ENCODE results near the gene CDHR1. TPM values are rescaled to one million over a fixed set of nuclear protein-coding genes. Genes with fewer than 3 reads are reported as not detected.

CDHR1 gene
- total RNA-seq, 4 donors from 2014 or later: 106 to 398 (median 143) TPM

GRCh38 chr10:84193846-84194423, 402 bp upstream of the CDHR1 start:
- peak overlapping the region; percentile 52 for H3K4me3 ChIP-seq
- no peaks in the 10 kb centered on the region for H3K9me3 ChIP-seq
- H3K27ac ChIP-seq: no peak overlapping the region
- peaks cover 47% of the 10 kb centered on the region for H3K4me1 ChIP-seq
- WGBS: 29% methylated on average over 4 of the region's 5 CpGs
- no peaks in the 10 kb centered on the region for H3K36me3 ChIP-seq
- peaks cover 30% of the 10 kb centered on the region for H3K27me3 ChIP-seq
- peak in 1 of 2 donors; percentile 24 for DNase-seq (ENCODE audit: low spot score in 2 of 2)
- TF ChIP-seq CTCF (IDR thresholded peaks at IDR 0.05) (no peak), EP300 (IDR thresholded peaks at IDR 0.05) (no peak), POLR2AphosphoS5 (IDR thresholded peaks at IDR 0.05) (no peak), POLR2A (IDR thresholded peaks at IDR 0.05) (no peak)

- H3K27me3 ChIP-seq: peaks cover 30% of the 10 kb centered on the region
- TF ChIP-seq POLR2A (IDR thresholded peaks at IDR 0.05): no peak
- TF ChIP-seq EP300 (IDR thresholded peaks at IDR 0.05): no peak
- no peak for TF ChIP-seq POLR2AphosphoS5 (IDR thresholded peaks at IDR 0.05)
- TF ChIP-seq CTCF (IDR thresholded peaks at IDR 0.05): no peak
- peaks cover 49% of the 10 kb centered on the region for H3K4me1 ChIP-seq
- WGBS: 13% methylated on average over 23 of the region's 43 CpGs
- DNase-seq (ENCODE audit: low spot score in 2 of 2): peak in 1 of 2 donors; percentile 59
- H3K36me3 ChIP-seq: no peaks in the 10 kb centered on the region
- H3K4me3 ChIP-seq: peak overlapping the region; percentile 52
- peak overlapping the region; percentile 10 for H3K27ac ChIP-seq
- H3K9me3 ChIP-seq: no peaks in the 10 kb centered on the region
These were observed 900 bp downstream of the CDHR1 start for GRCh38 chr10:84195044-84195830.

- Histone ChIP-seq H3K4me1 (peaks cover 46% of the 10 kb centered on the region), H3K27me3 (peaks cover 30% of the 10 kb centered on the region), H3K9me3 (no peaks in the 10 kb centered on the region), H3K36me3 (no peaks in the 10 kb centered on the region), H3K27ac (no peak overlapping the region), H3K4me3 (no peak overlapping the region)
- 35% methylated on average over 4 of the region's 4 CpGs for WGBS
- TF ChIP-seq POLR2A (IDR thresholded peaks at IDR 0.05) (no peak), EP300 (IDR thresholded peaks at IDR 0.05) (no peak), CTCF (IDR thresholded peaks at IDR 0.05) (no peak), POLR2AphosphoS5 (IDR thresholded peaks at IDR 0.05) (no peak)
- DNase-seq (ENCODE audit: low spot score in 2 of 2): no peak
These were observed 1.7 kb downstream of the CDHR1 start for GRCh38 chr10:84196083-84196482.

GRCh38 chr10:84196941-84197340, 2.6 kb downstream of the CDHR1 start:
- H3K4me3 ChIP-seq: no peak overlapping the region
- 54% methylated on average over 5 of the region's 5 CpGs for WGBS
- DNase-seq (ENCODE audit: low spot score in 2 of 2): no peak

More at GRCh38 chr10:84196941-84197340, 2.6 kb downstream of the CDHR1 start:
- Histone ChIP-seq H3K27me3 (peaks cover 30% of the 10 kb centered on the region), H3K27ac (no peak overlapping the region), H3K4me1 (peaks cover 42% of the 10 kb centered on the region), H3K9me3 (no peaks in the 10 kb centered on the region), H3K36me3 (no peaks in the 10 kb centered on the region)
- TF ChIP-seq POLR2A (IDR thresholded peaks at IDR 0.05) (no peak), POLR2AphosphoS5 (IDR thresholded peaks at IDR 0.05) (no peak), CTCF (IDR thresholded peaks at IDR 0.05) (no peak), EP300 (IDR thresholded peaks at IDR 0.05) (no peak)
